Measurements from ENCODE around the gene ARL2.

ARL2 gene

GRCh38 chr11:65047581-65048422 is 33.8 kb downstream of the ARL2 start:
- DNase-seq (ENCODE audit: low spot score), result no peak

GRCh38 chr11:65051398-65051858 is 37.5 kb downstream of the ARL2 start:
- DNase-seq (ENCODE audit: low spot score), result no peak

GRCh38 chr11:65053827-65054508 is 40.0 kb downstream of the ARL2 start:
- no peak for DNase-seq (ENCODE audit: low spot score)

GRCh38 chr11:65055538-65055937 is 41.6 kb downstream of the ARL2 start:
- DNase-seq (ENCODE audit: low spot score), result no peak

GRCh38 chr11:65056999-65057398 is 43.0 kb downstream of the ARL2 start:
- no peak for DNase-seq (ENCODE audit: low spot score)

GRCh38 chr11:65057526-65057925 is 43.6 kb downstream of the ARL2 start:
- DNase-seq (ENCODE audit: low spot score), result no peak

GRCh38 chr11:65058012-65058411 is 44.1 kb downstream of the ARL2 start:
- DNase-seq (ENCODE audit: low spot score), result no peak

- no peak for DNase-seq (ENCODE audit: low spot score)
Observed at GRCh38 chr11:65058419-65059054, 44.6 kb downstream of the ARL2 start, which contains the start of gene NAALADL1. Gene NAALADL1, minus strand, starts transcription at chr11:65058553. Its CDS starts 32 bp downstream, at chr11:65058521.

- DNase-seq (ENCODE audit: low spot score), result no peak
Observed at GRCh38 chr11:65059523-65059922, 45.6 kb downstream of the ARL2 start.

GRCh38 chr11:65059959-65060824 is 46.2 kb downstream of the ARL2 start:
- DNase-seq (ENCODE audit: low spot score), result no peak

GRCh38 chr11:65060913-65061408 is 47.0 kb downstream of the ARL2 start:
- no peak for DNase-seq (ENCODE audit: low spot score)

GRCh38 chr11:65063532-65063931 is 49.6 kb downstream of the ARL2 start:
- DNase-seq (ENCODE audit: low spot score), result no peak

GRCh38 chr11:65064847-65065240 is 50.9 kb downstream of the ARL2 start:
- no peak for DNase-seq (ENCODE audit: low spot score)

GRCh38 chr11:65065851-65066250 is 51.9 kb downstream of the ARL2 start:
- no peak for DNase-seq (ENCODE audit: low spot score)

GRCh38 chr11:65066315-65066714 is 52.4 kb downstream of the ARL2 start:
- DNase-seq (ENCODE audit: low spot score), result no peak

- no peak for DNase-seq (ENCODE audit: low spot score)
Observed at GRCh38 chr11:65066805-65067291, 52.9 kb downstream of the ARL2 start.

- DNase-seq (ENCODE audit: low spot score), result no peak
Observed at GRCh38 chr11:65067446-65067845, 53.5 kb downstream of the ARL2 start.

- DNase-seq (ENCODE audit: low spot score), result no peak
Observed at GRCh38 chr11:65069217-65069616, 55.3 kb downstream of the ARL2 start.

Measured in COLO829 (cell line).